GM18517 (cell line): ENCODE measurements around the gene S100PBP.

Source experiments
- ATAC-seq: cut with Tn5 transposase; IDR thresholded peaks from one replicate; pipeline ENCODE4 v1.9.1; 2021; ENCODE audit warnings: mild to moderate bottlenecking, moderate library complexity; ENCODE audit not compliant: unreplicated experiment

S100PBP gene

DNA sequence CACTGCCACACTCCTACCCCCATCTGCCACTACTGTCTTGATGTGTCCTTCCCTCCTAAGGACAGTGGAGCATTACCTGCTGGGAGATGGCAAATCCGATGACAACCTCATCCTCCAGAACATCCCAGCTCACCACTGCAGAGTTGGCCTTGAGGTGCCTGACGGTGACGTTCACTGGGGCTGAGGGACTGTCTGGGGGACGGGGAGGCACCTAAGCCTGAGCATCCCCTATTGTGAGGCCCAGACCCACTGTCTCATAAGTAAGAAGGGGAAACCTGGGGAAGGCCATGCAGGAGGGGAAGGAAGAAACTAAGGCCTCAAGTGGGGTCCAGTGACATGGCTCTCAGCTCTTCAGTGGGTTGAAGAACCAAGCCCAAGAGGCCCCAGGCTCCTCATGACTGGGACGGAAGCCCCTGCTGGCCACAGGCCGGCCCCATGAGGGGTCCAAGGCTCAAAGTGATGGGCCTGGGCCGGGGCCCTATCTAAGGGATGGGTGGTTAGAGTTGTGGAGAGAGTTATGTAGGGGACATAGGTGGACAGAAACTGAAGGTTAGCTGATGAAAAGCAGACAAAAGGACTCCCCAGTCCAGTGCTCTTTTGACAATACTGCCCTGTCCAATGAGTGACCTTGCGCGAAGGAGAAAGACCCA lies 51.5 kb downstream of the S100PBP start:
- no peak for ATAC-seq

DNA sequence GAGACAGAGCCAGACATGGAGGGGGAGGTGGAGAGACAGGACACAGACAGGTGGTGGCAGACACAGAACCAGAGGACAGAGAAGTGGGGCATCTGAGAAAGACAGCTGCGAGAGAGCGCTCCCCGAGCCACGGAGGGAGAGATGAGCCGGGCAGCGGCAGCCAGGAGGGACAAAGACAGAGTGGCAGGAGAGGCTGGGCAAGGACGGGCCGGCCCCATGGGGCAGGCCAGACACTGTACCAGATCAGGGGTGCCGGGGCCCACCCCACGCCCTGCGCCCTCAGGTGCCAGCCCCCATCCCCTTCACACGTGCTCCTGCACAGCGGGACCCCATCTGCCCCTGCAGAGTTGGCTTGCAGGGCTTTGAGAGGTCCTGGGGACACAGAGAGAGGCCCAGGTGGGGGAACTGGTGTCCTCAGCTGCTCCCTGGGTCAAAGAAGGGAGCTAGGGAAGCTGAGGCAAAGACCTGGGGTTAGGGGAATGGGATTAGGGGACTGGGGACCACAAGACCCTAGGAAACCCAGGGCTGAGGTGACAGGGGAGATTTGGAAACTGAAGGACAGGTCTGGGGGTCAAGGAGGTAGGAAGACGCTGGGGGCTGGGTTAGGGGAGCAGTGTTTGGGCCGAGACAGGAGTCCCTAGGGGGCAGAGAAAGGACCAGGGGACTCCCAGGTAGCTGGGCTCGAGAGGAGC lies 52.6 kb downstream of the S100PBP start:
- ATAC-seq = no peak

GRCh38 chr1:32870615-32871363 lies 53.3 kb downstream of the S100PBP start, which contains the start of gene FNDC5:
TSS of gene FNDC5 (minus strand) at chr1:32870912.
- ATAC-seq = no peak

GRCh38 chr1:32871364-32872191 lies 54.1 kb downstream of the S100PBP start:
- ATAC-seq = no peak

GRCh38 chr1:32872192-32872460 lies 54.7 kb downstream of the S100PBP start:
- ATAC-seq = no peak

GRCh38 chr1:32873484-32873883 lies 56.0 kb downstream of the S100PBP start:
- no peak for ATAC-seq

DNA sequence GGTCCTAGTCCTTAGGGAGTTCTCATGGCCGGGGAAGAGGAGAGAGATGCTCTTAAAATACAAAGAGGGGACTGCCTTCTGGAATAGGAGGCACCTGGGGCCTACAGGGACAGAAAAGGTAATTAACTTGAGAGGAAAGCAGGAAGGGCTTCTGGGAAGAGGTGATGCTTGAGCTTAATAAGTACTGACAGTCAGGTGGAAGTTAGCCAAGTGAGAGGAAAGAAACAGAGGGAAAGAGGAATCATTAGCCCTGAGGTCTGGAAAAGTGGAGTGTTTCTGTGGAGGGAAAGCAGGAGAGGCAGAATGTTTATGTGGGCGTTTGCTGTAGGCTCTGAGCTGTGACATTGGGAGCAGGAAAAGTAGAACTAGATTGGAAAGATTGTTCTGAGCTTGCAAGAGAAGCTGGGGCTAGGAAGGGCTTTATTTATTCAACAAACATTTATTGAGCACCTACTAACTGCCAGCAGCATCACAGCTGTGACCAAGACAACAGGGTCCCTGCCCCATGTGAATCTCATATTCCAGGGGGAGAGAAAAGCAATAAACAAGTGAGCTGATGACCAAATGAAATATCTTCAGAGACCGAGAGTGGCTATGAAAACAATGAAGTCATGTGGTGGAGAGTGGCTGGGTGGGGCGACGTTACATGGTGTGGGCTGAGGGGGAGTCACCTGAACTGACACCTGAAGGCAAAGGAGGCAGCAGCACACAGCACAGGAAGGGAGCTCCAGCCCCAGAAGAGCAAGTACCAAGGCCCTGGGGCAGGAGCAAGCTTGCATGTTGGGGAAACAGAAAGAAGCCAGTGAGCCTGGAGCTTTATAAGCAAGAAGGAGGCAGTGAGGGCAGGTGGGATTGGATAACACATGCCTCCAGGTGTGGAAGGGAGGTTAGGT lies 57.7 kb downstream of the S100PBP start:
- no peak for ATAC-seq

DNA sequence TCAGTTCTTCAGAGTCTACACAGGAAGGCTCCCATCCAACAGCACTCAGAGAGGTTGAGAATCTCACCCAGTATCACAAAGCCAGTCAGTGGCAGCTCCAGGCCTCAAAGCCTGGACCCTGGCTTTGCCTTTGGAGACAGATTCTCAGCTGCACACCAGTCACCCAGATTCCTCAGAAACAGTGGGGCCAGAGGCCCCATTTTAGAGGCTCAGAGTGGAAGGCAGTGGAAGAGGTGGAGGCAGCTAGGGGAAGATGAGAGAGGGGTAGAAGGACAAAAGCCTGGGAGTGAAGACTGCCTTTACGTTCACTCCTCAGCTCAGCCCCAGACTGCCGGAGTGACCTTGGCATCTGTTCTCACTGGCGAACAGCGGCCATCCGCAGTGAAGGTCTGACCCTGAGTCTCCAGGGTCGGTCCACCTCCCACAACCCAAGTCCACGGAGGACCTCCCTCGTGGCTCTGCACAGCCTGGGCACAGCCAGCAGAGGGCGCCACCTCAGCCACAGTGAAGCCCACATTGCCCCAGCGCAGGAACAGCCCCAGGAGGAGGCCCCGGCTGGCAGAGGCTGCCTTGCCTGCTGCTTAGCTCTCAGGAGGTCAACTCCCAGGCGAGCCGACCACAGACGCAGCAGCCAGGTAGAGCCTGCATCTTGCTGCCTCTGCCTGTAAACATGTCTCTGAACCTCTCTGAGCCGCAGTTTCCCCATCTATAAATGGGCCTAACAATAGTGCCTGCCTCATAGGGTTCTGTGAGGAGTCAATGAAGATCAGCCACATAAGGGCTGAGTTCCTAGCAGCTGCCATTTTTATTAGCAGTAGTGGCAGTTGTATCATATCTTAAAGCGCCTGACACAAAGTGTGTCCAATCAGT lies 59.1 kb downstream of the S100PBP start:
- no peak for ATAC-seq

DNA sequence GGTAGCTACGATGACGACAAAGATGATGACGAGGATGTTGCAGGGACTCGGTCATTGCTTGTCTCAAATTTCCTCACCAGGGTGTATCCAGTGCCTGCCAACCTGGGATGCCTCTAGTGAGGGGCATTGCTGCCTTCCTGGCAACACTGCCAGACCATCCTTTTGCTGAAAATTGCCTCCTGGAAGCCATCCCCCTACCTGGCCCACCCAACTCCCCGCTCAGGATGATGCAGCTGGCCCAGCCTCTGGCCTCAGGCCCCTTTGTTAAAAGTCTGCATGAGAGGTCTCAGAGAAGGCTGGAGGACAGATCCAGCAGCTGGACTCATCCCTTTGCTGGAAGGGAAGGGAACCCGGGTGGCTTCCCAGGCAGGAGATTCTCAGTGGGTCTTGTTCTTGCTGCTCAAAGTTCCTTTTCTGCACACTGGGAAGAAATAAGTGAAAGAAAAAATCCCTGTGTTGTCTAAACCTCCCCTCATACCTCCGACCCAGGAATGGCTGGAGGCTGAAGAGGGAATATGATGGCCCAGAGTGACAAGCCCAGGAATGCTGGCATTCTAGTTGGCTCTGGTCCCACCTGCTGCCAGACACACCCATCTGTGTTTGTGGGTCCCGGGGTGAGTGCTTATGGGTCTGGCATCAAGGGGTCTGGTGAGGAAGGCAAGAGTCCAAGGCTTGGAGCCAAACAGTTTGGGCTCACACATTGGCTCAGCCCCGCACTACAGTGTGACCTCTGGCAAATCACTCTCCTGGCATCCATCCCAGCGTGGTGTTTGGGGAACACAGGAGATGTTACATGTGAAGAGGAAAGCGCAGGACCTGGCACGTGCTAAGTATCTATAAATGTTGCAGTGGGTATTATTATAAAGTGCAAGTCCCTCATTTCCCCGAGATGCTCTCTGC lies 60.0 kb downstream of the S100PBP start:
- no peak for ATAC-seq

DNA sequence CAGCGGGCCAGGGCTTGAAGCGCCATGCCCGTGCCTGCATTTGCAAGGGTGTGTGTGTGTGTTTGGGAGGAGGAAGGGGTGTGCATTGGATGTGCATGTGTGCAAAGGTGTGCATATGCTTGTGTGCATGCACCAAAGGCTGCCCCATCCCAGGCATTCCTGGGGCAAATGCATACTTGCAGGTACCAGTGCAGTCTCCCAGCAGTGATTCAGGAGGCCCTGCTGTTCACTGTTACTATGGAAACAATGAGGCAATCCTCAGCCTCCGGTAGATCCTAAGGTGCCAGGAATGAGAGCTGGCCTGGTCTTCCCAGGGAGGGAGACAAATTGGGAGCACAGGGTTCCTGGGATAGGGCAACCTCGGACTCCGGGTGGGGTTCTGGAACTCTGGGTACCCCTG lies 60.7 kb downstream of the S100PBP start:
- no peak for ATAC-seq

- ATAC-seq = no peak
Measured at GRCh38 chr1:32878637-32879041, 61.2 kb downstream of the S100PBP start.

DNA sequence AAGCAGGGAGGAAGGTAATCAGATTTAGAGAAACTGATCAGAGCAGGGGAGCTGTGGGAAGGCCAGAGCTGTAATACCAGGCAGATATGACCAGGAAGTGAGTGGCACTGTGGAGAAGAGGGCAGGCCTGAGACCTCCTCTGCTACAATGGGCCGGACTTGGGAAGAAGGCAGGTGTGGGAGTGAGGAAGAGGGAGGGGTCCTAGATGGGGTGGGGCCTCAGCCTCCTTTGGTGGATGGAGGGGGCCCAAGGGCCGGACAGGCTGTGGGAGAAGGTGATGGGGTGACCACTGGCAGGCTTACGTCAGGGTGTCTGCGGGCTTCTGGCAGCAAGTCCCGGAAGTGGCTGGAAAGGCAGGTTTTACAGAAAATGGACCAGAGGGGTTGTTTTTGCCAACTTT lies 63.8 kb downstream of the S100PBP start:
- no peak for ATAC-seq

DNA sequence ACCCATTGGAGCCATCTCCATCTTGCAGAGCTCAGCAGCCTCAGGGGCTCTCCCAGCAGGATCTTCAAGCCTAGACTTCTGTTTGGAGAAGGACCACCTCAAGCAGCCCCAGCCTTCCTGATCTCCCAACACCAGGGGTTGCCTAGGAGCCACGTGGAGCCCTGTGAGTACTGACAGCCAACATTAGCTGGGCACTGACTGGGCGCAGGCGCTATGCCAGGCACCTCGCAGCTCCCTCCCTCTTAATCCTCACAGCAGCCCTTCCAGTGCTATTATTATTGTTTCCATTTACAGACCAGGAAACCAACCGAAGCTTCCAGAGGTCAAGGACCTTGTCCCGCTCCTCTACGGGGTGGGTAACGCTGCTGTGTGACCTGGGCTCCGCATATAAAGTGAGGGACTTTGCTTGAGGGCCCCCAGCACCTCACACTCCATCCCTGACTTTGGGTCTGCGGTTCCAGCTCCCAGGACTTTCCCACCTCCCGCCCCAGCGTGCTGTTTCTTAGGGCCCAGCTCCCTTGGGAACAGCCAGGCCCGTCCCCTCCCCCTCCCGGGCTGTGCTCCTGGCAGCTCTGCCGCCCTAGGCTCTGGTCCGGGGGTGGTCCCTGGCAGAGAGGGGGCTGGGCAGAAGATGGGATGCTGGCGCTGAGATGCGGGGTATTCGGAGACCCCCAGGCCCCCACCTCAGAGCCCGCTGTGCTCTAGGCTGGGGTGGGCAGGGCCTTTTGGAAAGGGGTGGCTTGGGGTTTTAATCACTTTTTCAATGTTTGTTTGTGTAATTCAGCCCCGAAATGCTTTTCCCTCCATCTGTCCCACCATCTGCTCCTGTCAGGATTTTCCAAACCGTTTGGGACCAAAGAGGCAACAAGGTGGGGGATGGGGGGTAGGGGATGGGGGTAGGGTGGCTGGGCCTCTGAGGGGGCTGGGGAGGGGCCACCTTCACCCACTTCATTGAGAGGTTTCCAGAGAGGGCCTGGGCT lies 64.7 kb downstream of the S100PBP start:
- ATAC-seq = no peak

- no peak for ATAC-seq
Measured at GRCh38 chr1:32883338-32884031, 66.0 kb downstream of the S100PBP start.

DNA sequence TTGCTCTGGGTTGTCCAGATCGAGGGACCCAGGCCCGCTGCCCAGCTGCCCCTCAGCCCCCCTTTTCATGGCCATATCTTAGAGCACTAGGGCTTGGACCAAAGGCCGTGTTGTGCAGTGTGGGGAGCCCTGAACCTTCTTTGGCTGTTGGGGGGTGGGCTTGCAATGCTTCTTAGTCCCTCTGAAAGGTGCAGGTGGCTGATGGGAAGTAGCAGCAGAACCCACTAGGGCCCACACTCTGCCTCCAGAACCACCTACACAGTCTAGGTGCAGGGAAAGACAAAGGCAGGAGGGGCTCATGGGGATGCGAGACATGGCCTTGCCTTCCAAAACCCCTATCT lies 66.5 kb downstream of the S100PBP start:
- no peak for ATAC-seq

DNA sequence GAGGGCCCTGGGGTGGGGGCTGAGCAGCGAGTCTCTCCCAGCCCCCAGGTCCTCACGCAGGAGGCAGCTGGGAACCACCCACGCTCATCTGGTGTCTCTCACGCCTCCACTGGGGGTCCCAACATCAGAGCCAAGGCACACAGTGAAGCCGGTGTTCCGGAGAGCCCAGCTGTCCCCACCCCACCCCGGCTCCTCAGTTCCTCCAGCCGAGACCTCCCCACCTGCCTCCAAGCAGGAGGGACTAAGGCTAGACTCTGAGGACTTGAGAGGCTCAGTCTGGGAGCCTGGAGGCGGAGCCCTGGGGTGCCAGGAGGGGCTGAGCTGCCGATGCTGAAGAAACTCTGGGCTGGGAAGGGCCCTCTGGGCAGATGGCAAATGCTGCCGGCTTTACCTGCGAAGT lies 67.3 kb downstream of the S100PBP start:
- ATAC-seq = no peak

- no peak for ATAC-seq
Measured at GRCh38 chr1:32885676-32886003, 68.2 kb downstream of the S100PBP start.
